HS-27A (cell line): ENCODE data around the gene DHX16.
A peak's percentile ranks its signal among the peaks of the same experiment; 100 is the strongest.
"Not testable (repeated sequence)": the region's sequence is repeated elsewhere in the genome, so short reads cannot be mapped to it uniquely, and the experiment has no call there.

Experiments used
- DNase-seq: peaks from one replicate; pipeline ENCODE4 v3.0.0-alpha.2; 2012; ENCODE audit warnings: low read depth, missing footprints

Gene DHX16

DNA sequence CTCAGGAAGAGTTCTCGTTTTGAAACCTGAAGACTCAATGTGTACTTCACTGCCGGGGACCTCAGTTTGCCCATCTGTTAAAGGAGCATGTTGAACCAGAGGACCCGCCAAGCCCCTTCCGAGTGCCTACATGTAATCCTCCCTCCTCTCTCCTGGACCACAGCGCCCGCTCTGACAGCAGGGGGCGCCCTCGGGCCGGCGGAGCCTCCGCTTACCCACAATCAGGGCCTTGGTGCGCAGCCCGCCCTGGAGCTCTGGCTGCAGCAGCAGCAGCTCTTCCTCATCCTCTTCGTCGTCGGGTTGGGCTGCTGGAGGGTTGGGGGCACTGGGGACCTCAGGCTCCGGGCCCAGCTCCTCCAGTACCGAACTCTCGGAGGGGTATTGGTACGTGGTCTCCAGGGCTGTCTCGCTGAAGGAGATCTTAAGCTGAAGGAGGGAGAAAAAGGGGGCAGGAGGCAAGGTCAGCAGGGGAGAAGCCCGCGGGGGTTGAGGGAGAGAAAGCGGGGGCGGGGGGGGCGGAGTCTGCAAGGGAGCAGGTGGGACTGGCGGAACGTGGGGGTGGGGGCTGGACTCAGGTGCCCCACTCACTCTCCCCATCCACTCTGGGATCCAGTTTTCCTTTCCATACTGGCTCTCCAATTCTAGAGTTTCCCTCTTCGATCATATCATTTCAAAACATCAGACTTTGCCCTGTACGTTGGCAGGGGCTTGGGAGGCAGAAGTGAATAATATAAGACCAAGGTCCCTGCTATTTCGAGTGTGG, 6.3 kb upstream of the DHX16 start:
- no peak for DNase-seq

DNA sequence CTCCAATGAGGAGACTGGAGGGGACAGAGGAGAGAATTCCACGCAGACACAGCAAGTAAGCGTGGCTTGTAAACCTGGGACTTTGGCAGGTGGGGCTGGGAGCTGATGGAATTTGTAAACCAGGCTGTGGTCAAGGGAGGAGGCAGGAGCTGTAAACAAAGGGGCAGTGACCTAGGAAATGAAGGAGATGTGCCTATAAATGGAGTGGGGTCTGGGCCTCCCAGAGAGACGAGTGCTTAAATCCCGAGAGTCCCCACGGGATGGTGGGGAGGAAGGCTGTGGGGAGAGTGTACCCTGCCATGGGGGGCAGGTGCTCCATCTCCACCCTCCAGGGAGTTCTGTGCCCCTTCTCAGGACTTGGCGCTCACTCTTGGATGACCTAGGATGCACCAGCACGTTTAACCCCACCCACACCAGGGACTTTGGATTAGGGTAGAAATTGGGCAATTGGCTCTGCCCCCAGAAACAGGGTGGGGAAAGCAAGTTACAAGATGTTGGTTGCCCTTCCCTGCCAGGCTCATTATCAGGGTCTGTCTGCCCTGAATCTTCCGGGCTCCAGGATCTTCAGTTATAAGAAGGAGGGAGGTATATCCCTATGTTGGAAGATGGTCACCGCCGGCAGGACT, 4.0 kb upstream of the DHX16 start:
- no peak for DNase-seq

- DNase-seq, result no peak
These were observed 1.9 kb downstream of the DHX16 start for GRCh38 chr6:30670760-30671527.

DNA sequence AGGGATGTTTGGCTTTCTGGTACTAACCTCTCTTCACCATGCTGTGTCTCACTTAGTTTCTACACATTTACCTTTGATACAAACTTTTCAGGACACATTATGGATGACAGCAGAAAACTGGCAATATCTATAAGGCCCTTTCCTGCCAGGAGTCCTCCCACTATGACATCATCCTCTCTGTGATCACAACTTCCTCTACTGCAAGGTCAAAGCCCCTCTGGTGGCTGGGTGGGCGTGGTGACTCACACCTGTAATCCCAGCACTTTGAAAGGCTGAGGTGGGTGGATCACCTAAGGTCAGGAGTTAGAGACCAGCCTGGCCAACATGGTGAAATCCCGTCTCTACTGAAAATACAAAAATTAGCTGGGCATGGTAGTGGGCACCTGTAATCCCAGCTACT, 6.5 kb downstream of the DHX16 start:
- DNase-seq, result not testable (repeated sequence)

DNA sequence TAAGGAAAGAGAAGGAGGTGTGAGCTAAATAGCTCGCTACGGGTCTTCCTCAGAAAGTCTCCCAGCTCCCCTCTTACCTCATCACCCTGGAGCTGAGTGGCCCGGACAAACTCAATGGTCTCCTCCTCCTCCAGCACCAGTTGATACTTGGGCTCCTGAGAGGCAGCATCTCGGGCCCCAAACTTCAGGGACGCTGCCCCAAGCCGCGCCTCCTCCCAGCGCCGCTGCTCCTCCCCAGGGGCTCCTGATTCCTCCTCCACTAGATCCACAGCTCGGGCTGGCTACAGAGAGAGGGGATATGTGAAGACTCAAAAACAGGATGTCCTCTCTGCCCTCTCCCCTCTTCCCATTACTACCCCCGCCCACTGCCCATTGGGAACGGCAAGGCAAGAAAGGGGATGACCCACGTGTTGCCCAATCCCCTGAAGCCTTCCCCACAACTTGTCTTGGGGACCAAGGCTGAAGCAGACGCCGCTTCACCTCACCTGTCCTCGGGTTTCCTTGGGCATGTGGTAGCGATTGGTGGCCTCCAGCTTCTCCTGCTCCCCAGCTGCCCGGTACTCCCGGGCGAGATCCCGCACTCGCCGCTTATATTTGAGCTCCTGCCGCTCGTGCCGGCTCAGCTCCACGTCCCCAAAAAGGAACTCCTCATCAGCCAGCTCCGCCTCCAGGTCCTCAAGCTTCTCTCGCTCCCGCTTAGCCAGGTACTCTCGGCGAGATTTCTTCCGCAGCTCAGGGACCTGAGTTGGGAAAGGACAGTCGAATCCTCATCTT, 7.6 kb downstream of the DHX16 start:
- no peak for DNase-seq

DNA sequence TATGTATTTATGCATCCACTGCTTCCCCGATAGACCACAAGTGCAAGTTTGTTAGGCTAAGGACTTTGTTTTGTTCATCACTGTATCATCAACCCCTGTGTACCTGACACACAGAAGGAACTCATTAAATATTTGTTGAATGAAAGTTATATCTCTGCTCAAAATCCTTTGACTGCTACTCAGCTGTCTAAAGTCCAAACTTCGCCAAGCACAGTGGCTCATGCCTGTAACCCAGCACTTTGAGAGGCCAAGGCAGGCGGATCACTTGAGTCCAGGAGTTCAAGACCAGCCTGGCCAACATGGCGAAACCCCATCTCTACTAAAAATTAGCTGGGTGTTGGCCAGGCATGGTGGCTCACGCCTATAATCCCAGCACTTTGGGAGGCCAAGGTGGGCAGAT, 14.9 kb downstream of the DHX16 start:
- DNase-seq, result not testable (repeated sequence)

- DNase-seq, result no peak
These were observed 15.4 kb downstream of the DHX16 start for GRCh38 chr6:30657454-30657853.

DNA sequence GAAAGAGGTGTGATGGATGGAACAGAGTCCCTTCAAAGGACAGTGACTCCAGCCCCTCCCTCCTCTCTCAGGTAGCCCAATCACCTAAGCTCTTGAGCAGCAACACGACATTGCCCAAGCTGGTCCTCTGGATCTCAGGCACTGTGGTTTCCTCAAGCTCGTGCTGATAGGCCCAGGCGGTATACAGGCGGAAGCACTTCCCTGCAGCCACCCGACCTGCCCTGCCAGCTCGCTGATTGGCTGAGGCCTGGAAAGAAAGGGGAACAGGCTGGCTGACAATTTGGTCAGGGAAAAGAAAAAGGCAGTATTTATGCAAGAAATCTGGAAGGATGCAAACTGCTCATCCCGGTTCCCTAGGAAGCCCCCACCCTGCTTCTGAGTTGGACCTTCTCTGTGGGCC, 16.3 kb downstream of the DHX16 start:
- no peak for DNase-seq

- DNase-seq, result no peak
These were observed 17.1 kb downstream of the DHX16 start for GRCh38 chr6:30655743-30656094.

DNA sequence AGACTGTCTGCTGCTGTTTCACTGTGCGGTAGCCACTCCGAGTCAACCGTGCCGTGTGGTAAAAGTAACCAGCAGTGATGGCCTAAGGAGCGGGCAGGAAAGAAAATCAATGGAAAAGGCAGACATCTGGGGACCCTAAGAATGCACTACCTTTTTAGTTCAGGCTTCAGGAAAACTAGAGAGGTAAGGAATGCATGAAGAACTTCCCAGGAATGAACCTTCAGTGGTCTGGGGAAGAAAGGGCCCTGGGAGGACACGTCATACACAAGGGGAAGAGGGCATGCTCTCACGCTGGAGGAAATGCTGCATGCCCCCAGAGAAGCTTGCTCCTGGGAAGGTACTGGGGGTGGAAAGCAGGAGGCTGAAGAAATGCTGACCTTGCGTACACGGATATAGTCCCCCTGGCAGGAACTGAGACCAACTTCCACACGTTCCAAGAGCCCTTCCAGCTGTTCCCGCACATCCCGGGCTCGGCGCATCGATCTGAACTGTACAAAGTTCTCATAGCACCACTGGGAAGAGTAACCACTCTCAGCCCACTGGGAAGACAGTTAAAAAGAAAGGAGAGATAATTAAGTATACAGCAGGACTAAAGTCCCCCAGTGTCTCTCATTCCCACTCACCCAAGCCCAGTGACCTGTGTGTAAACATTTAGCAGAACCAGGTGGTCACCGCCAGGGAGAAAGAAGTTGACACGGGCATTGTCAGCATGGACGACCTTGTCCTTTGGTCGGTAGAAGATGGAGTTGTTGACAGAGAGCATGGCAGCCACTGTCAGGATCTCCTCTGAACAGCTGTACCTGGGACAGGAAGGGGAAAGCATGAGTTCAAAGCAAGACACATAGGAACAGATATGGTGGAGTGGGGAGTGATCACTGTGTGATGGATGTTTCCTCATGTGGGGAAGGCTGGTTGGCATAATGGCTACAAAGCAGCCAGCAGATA, 17.7 kb downstream of the DHX16 start:
- no peak for DNase-seq

- no peak for DNase-seq
These were observed 21.7 kb downstream of the DHX16 start for GRCh38 chr6:30651143-30651542.

GRCh38 chr6:30647242-30648116, 25.3 kb downstream of the DHX16 start:
- no peak for DNase-seq

GRCh38 chr6:30646450-30647241, 26.2 kb downstream of the DHX16 start, which contains the start of gene C6orf136:
Gene C6orf136, plus strand, starts transcription at chr6:30647133. Its CDS starts 99 bp downstream, at chr6:30647232.
- DNase-seq, result peak; percentile 81

- DNase-seq, result no peak
These were observed 26.8 kb downstream of the DHX16 start for GRCh38 chr6:30645989-30646388.

DNA sequence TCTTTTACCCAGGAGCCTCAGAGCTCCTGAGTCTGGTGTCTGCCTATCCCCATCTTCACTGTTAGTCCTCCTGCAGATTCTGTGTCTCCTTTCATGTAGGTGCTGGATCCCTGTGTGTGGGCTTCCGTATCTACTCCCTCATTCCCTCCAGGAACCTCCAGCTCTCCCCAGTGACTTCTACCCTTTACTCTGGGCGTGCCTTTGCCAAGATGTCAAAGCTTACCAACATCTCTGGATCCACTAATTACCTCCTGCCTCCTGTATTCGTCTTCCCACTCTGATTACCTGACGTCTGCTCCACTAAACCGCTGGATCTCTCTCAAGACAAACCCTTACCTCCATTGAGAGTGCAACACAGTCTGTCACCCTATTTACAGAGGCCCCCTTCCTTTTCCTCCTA, 28.0 kb downstream of the DHX16 start:
- DNase-seq, result no peak

GRCh38 chr6:30643656-30644055, 29.1 kb downstream of the DHX16 start:
- no peak for DNase-seq

DNA sequence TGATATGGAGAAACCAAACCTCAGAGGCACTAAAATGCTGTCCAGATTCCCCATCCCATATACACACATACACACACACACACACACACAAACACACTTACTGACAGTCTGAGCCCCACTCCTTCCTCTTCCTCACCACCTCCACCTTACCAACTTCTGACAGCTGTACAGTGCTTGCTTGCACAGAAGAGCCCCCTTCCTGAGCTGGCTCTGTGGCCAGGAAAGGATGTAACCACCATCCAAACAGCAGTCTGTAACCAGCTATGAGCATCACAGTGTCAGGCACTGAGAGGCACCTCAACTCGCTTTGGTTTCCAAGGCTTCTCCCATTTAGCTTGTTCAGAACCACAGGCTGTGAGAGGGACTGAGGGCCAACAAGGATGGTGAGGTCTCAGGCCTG, 31.8 kb downstream of the DHX16 start:
- DNase-seq, result no peak

DNA sequence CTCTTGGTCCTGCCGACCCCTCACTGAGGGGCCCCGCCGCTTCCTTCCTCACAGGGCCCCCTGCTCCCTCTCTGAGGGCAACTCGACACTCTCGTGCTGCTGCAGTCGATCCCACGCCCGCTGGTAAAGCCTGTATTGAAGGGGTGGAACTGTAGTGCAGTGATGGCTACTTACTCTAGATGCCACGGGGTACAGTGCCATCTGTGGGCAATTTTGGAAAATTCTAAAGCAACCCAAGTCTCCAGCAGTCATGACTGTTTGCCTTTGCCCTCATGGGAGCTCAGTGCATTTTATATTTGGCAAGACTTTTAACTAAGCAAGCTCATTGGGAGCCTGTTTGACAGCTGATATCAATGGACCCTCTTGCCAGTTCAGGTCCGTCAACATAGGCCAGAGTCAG, 32.3 kb downstream of the DHX16 start:
- no peak for DNase-seq

DNA sequence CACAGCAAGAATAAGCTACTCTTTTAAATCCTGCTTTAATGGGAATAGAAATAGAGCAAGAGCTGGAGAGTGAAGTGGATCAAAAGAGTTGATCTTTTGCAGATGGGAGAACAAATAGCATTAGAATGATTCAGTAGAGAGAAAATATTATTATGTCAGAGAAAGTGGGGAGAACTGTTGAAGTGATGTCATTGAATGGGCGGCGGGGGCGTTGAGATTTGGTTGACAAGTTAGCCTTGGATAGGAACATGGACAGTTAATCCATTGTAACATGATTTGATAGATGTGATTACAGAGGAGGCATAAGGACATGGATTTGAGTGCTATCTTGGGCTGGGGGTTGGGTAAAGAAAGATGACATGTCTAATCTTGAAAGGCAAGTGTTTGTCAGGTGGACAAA, 37.0 kb downstream of the DHX16 start:
- no peak for DNase-seq
